DMS79 treated with DMSO at 0.1 percent for 48 hours (cell line): ENCODE measurements around the gene SNCG.
A peak's percentile ranks its signal among the peaks of the same experiment; 100 is the strongest.
"Not testable (repeated sequence)": the region's sequence is repeated elsewhere in the genome, so short reads cannot be mapped to it uniquely, and the experiment has no call there.

Experiments
- DNase-seq: peaks from one replicate; lab custom pipeline; 2025; lab: John Stamatoyannopoulos, UW

SNCG gene

GRCh38 chr10:86958116-86958900 lies at the start of gene SNCG:
Gene SNCG (plus strand): TSS chr10:86958599. CDS start chr10:86958698, 99 bp downstream.
- peak; percentile 5 for DNase-seq

DNA sequence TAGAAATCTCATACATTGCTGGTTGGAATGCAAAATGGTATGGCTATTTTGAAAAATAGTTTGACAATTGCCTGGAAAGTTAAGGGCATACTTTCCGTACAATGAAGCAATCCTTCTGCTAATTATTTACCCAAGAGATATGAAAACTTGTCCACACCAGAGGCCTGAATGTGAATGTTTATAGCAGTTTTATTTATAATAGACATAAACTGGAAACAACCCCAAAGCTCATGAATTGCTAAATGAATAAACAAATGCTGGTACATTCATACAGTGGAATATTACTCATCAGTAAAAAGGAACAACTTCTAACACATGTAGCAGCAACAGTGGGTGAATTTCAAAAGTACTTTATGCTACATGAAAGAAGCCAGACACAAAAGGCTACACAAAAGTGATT lies 43.7 kb upstream of the SNCG start:
- DNase-seq, result no peak

GRCh38 chr10:86918022-86918471 lies 40.4 kb upstream of the SNCG start:
- DNase-seq, result no peak

- no peak for DNase-seq
Observed at GRCh38 chr10:86922553-86922961, 35.8 kb upstream of the SNCG start.

DNA sequence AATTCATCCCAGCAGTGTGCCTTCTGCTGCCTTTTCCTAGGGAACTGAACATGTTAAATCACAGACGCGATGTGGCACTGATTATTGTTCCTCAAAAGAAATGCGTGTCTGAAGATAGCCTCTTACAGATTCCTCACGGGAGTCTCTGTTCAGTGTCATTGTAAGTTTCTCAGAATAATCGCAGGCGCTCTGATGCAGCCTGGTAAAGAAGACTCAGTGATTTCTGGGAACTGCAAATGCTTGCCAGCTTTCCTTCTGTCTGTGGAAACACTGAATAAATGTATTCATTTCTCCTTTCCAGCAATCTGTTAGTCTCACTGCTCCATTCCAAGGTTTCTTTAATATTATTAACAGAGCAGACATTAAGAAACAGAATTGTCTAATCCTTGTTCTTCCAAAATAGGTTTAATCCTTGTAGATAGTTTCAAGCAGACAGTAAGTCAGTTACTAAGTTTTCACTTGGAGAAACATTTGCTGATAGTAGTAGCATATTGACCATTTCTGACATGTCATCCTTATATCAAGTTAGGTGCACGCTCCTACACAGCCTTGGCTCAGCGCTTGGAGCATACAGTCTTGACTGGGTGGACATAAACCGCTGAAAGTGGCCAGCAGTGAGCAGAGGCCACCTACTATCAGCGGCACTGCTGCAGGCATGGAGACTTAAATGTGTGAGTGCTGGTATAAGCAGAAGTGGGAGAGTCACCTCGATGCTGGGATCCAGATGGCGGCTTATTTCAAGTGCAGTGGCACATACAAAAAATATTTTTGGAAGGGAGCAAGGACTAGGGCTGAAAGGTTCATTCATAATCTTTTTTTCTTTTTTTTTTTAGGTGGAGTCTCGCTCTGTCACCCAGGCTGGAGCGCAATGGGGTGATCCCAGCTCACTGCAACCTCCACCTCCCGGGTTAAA lies 28.7 kb upstream of the SNCG start:
- no peak for DNase-seq

DNA sequence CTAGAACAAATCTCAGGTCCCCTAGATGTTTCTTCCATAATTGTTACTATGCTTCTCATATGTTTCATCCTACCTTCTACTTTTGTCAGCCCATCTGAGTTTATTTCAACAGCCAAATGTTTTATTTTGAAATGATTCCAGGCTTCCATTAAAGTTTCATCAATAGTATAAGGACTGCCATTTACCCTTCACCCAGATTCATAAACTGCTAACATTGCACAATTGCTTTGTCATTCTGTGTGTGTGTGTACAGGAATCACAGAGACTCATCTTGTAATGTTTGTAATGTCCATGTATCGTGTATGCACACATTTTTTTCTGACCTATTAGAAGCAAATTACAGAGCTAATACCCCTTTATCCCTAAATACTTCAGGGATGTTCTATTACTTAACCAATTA lies 26.5 kb upstream of the SNCG start:
- DNase-seq, result no peak

DNA sequence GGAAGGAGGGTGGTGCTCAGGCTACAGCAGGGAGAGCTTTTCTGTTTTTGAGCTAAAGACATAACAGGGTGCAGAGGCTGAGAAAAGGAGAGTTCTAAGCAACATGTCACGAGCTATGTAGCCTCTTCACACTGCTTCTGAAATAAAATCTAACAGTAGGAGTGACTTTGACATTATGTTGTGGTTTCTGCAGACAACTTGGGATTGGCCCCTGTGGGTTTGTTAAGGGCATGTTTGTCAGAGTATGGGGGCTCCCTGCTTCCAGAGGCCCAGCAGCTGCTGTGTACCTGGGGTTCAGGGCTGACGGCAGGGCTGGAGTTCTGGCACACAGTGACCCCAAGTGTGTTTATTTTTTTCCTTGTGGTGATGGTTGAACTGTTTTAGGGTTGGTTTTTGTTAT lies 25.7 kb upstream of the SNCG start:
- DNase-seq, result no peak

- DNase-seq, result not testable (repeated sequence)
Observed at GRCh38 chr10:86934162-86934711, 24.2 kb upstream of the SNCG start.

GRCh38 chr10:86936661-86937501 lies 21.5 kb upstream of the SNCG start:
- DNase-seq, result no peak

GRCh38 chr10:86937502-86938154 lies 20.8 kb upstream of the SNCG start:
- no peak for DNase-seq

DNA sequence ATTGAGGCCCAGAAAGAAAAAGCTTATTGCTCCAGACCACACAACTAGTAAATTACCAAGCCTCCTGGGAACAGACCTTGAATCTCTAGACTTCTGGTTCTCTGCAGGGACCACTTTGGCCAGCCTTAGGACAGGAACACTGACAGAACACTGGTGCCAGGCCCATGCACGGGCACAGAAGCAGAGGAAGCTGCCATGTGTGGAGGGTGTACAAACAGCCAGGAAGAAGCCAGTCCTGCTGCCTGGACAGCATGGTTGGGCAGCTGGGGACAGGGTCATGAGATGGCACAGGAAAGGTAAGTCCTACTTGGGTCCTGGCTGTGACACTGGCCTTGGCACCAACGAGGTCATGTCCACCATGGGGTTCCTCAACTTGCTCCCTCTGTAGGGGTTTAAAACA lies 20.1 kb upstream of the SNCG start:
- DNase-seq, result no peak

- not testable (repeated sequence) for DNase-seq
Observed at GRCh38 chr10:86940076-86940475, 18.3 kb upstream of the SNCG start.

DNA sequence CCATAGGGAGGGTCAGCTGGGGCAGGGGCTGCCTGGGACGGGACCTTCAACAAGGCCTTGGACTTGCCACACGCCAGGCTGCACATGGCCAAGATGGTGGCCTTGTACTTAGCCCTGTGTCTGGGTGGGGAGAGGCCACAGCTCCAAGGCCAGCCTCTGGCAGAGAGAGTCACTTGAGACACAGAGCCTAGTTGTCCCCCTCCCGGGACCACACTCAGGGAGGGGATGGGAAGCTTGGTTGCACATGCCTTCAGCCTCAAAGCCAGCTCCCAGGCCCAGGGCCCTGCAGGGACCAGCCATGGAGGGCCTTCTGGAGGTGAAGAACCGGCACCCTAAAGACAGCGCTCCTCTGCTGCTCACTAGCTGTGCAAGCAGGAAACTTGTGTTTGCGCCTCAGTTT lies 17.7 kb upstream of the SNCG start:
- DNase-seq, result no peak

DNA sequence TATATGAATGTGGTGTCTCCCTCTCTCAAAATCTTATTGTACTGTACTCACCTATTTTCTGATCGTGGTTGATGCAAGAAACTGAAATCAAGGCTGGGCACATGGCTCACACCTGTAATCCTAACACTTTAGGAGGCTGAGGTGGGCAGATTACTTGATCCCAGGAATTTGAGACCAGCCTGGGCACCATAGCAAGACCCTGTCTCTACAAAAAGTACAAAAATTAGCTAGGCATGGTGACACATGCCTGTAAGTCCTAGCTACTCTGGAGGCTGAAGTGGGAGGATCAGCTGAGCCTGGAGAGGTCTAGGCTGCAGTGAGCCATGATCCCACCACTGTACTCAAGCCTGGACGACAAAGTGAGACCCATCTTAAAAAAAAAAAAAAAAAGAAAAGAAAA lies 17.0 kb upstream of the SNCG start:
- no peak for DNase-seq

GRCh38 chr10:86941991-86942421 lies 16.4 kb upstream of the SNCG start:
- DNase-seq, result no peak

- no peak for DNase-seq
Observed at GRCh38 chr10:86942441-86943315, 15.7 kb upstream of the SNCG start.

DNA sequence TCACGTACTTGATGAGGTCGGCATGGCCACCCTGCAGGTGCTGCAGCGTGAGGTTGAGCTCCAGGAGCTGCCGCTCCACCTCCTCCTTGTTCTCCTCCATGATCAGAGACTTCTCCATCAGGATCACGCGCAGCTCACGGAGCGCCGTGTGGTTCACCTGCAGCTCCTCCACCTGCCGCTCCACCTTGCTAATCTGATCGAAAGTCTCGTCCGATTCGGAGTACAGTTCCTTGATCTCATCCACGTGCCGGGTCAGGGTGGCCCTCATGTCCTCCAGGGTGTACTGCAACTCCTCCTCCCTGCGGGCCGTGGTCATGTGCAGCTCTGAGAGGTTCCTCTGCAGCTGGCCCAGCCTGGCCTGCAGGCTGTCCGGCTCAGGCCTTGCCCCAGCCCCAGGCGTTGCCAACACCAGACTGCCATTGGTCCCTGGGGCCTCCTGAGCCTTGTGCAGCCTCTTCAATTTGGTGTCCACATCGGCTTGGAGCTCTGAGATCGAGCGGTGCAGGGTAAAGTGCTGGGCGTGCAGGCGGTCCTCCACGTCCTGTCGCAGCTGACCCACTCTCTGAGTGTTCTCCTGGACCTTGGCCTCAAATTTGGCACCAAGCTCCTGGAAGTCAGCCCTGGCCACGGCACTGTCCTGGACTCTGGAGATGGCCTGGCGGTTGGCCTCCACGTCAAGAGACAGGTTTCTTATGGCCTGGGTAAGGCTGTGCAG lies 14.9 kb upstream of the SNCG start:
- DNase-seq, result no peak

DNA sequence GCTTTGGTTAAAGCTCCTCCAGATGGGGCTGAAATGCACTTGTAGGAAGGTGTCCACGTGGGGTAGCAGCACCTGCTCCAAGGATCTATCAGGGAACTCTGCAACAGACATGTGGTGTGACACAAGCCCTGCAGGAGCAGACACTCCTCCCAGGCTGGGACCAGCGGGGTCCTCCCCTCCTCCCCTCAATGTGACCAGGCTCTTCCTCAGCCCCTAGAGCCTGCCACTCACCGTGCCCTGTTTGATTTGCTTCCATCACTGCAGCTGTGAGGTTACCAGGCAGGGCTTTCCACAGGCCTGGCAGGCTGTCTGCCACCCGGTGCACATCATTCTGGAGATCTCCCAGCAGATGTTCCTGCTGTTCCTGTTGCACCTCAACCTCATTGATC lies 14.4 kb upstream of the SNCG start:
- no peak for DNase-seq

DNA sequence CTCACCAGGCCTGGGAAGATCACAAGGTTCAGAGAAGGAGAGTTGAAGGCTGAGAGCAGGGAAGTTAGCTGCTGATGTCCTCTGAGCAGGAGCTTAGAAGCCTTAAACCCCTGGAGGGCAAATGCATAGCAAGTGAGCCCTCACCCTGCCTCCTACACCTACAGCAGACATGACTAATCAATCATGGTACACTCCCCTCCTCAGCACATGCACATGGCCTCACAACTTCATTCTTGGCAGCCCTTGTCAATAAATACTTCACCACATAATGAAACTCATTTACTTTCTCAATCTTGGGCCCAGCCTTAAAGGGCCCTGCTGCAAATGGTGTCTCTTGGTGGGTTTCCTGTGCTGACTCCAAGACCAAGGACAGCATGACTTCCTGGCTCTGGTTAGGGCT lies 13.9 kb upstream of the SNCG start:
- no peak for DNase-seq

DNA sequence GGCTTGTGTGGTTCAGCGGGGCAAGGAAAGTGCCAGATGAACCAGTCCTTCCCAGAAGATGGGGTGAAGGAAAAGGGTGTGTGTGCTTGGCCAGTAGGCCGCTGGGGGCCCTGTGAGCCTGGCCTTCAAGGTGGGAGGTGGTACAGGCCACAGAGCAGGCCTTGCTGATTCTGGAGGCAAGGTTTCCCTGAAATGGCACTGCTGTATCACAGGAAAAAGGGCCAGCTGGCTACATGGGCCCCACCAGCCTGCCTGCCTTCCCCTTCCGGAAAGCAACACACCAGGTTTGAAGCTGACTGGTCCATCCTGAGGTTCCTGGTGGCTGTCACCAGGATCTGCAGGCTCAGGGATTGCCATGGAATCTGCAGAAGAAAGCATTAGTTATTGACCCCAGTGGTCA lies 13.5 kb upstream of the SNCG start:
- DNase-seq, result no peak
